GM19351 (cell line): Measurements from ENCODE around the gene SAP30L.
A peak's percentile ranks its signal among the peaks of the same experiment; 100 is the strongest.

Experiments used
- ATAC-seq: cut with Tn5 transposase; IDR thresholded peaks from one replicate; pipeline ENCODE4 v1.9.1; 2021; ENCODE audit warnings: mild to moderate bottlenecking, moderate library complexity; ENCODE audit not compliant: unreplicated experiment

SAP30L gene, protein sequence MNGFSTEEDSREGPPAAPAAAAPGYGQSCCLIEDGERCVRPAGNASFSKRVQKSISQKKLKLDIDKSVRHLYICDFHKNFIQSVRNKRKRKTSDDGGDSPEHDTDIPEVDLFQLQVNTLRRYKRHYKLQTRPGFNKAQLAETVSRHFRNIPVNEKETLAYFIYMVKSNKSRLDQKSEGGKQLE

GRCh38 chr5:154445422-154446194, at the start of gene SAP30L:
Gene SAP30L, plus strand, starts transcription at chr5:154445997. Its CDS starts 608 bp downstream, at chr5:154446605.
- peak; percentile 85 for ATAC-seq

- ATAC-seq: no peak
Observed at GRCh38 chr5:154396128-154396527, 49.7 kb upstream of the SAP30L start.

DNA sequence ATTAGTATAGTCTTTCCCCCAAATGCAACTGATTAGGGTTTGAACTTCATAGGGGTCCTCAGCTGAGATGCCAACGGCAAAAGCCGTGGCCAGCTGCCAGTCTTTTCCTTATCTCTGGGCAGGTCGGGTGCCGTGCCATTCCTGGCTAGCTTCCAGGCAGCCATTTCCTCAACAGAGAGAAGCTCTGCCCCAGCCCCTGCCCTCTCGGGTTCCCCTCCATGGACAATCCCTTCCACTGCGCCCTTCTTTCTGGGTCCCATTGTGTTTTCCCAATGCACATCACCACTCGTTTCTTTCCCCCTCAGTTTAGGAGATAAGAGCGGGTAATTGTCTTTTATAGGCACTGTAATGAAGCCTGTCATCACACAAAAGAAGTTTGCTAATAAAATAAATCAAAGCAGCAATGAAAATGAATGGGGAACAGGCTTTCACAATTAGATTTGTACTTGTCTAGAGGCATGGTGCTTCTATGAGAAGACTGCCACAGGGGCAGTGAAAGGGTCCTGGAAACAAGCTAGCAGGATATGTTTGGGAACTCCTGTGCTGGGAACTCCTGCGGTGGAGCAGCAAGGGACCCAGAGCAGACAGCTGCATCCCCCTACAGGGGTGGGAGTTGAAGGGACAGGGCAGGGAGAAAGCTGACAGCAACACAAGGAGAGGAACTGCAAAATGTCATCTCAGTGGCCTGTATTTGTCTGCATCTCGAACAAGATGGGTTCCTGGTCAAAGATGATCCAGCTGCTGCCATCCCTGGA, 48.0 kb upstream of the SAP30L start:
- no peak for ATAC-seq

GRCh38 chr5:154400678-154401077, 45.1 kb upstream of the SAP30L start:
- ATAC-seq: no peak

GRCh38 chr5:154401355-154401754, 44.4 kb upstream of the SAP30L start:
- no peak for ATAC-seq

- ATAC-seq: no peak
Observed at GRCh38 chr5:154401931-154402330, 43.9 kb upstream of the SAP30L start.

GRCh38 chr5:154402611-154403010, 43.2 kb upstream of the SAP30L start:
- ATAC-seq: no peak

- ATAC-seq: no peak
Observed at GRCh38 chr5:154403234-154403633, 42.6 kb upstream of the SAP30L start.

DNA sequence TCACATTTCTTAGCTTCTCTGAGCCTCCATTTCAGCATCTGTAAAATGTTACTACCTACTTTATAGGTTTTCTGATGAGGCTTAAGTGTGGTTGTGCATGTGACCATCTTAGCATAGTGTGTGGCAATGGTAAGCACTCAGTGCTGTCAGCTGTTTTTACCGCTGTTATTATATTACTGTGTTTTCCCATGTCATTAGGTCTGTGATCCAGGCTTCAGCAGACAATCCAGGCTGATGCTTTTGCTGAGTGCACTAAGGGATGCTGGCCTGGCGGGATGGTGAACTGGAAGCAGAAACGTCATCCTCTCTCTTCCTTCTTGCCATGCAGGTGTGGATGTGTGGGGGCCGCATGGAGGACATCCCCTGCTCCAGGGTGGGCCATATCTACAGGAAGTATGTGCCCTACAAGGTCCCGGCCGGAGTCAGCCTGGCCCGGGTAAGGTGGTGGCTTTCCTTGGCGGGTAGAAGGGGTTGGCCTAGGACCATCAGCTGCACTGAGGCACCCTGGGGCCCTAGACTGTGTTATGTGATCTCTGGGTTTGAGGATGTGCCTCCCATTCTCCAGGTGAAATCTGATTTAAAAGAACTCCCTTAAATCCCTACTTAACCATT, 41.9 kb upstream of the SAP30L start:
- ATAC-seq: no peak

GRCh38 chr5:154405078-154405792, 40.6 kb upstream of the SAP30L start:
- ATAC-seq: peak; percentile 99

DNA sequence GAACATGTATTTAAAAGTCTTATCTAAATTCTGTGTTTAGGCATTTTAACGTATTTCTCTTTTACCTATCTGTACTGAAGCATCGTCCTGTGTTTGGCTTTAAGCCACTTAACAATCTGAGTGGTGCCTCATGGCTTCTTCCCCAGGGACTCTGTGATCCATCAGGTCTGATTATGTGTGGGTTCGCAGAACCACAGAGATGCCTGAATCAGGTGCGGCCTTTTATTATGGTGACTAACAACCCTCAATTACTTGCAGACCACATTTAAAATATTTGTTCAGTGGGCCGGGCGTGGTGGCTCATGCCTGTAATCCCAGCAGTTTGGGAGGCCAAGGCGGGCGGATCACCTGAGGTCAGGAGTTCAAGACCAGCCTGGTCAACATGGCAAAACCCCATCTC, 39.6 kb upstream of the SAP30L start:
- ATAC-seq: no peak

DNA sequence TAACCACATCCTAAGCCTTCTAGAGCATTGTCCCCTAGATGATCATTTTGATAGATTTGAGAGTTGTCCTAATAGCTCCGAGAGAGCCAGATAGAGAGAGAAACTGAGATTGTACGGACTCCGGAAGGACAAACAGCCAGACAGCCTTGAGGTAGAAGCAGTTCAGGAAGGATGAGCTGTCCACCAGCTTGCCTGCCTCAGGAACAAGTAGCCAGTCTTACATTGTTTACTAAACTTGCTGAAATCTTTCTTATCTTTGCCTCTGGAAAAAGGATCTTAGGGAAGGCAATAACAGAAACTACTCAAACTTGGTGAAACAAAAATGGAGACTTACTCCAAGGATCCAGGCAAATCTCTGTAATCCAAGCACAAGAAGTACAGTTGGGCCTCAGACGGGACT, 39.0 kb upstream of the SAP30L start:
- ATAC-seq: no peak

DNA sequence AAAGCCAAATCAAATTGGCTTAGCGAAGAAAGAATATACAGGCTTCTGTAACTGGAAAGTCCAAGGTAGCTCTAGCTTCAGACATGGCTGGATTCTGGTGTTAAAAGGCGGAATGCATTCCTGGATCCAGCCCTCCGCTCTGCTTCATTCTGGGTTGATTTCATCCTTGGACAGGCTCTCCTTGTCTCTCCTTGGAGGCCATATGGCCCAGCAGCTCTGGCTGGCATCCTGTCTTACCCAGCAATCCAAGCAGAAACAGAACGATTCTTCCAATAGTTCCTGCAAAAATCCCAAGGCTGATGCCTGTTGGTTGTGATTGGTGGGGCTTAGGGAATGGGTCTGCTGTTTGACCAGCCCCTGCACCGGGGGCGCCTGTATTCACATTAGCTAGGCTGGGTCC, 37.0 kb upstream of the SAP30L start:
- no peak for ATAC-seq

GRCh38 chr5:154409230-154409840, 36.5 kb upstream of the SAP30L start:
- no peak for ATAC-seq

DNA sequence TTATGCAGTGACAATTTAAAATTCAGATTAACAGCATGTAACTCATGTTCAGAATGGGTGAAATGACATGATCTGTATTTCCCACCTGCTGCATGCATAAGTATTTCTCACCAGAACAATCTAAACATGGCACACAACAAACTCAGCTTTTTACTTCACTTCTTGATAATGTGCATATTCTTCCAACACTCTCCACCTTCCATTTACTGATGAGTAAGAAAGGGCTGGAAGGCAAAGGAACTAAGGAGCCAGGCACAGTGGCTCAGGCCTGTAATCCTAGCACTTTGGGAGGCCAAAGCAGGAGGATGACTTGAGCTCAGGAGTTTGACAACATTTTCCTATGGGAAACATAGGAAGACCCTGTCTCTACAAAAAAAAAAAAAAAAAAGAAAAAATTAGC, 35.8 kb upstream of the SAP30L start:
- no peak for ATAC-seq

- ATAC-seq: no peak
Observed at GRCh38 chr5:154410786-154411185, 35.0 kb upstream of the SAP30L start.

DNA sequence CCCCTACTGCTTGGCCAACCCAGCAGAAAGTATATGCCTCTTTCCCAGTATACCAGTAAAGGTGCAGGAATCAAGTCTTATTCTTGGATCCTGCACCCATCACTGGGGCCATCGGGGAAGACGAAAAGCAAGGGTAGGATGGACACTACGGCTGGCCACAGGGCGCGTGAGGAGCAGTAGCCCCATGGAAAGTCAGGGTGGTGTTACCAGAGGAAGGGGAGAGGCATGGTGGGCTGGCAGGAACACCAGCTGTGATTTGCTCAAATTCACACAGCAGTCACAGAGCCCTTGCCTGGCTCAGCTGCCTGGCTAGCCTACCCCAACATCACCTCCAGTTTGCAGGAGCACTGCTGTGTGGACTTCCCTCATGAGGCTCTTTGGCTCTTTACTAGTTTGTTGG, 34.5 kb upstream of the SAP30L start:
- no peak for ATAC-seq

DNA sequence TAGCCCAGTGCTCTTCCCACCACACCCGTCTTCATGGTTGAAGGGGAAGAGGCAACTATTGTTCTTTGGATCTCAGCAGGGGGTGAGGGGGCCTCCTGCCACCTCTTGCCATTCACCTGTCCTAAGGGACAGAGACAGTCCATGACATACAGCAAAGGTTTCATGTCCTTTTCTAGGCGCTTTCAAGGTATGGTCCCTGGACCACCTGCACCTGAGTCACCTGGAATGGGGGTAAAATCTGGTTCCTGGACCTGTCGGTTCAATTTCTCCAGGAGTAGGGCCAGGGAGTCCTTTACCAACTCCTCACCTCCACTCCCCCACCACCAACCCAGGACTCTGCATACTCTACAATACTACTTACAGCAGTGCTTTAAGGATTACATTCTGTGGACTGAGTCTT, 33.5 kb upstream of the SAP30L start:
- ATAC-seq: no peak

DNA sequence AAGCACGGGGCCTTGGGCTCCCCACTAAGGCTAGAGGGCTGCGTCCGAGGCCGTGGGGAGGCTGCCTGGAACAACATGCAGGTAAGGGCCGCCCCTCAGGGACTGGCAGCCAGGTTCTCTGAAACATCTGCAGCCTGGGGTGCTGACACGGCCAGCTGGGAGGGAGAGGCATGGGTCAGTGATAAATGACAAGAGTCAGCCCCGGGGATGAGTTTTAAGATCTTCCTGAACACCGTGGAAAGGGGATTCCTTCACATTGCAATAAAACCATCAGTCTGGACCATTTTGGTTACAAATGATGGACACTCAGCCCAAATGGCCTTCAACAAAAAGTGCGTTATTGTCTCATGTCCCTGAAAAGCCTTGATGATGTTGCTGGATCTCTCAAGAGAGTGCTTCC, 32.9 kb upstream of the SAP30L start:
- ATAC-seq: no peak

DNA sequence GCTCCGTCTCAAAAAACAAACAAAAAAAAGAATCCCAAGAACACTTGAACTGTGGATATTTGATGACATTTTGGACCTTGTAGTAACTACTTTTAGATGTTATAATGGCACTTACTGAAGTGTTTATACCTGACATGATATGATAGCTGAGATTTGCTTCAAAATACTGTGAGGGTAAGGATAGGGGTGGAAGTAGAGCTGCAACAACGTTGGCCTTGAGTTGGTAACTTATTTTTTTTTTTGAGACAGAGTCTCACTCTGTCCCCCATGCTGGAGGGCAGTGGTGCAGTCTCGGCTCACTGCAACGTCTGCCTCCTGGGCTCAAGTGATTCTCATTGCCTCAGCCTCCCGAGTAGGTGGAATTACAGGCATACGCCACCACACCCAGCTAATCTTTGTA, 30.7 kb upstream of the SAP30L start:
- no peak for ATAC-seq
